Measurements from ENCODE around the gene GALNT1.

DNA sequence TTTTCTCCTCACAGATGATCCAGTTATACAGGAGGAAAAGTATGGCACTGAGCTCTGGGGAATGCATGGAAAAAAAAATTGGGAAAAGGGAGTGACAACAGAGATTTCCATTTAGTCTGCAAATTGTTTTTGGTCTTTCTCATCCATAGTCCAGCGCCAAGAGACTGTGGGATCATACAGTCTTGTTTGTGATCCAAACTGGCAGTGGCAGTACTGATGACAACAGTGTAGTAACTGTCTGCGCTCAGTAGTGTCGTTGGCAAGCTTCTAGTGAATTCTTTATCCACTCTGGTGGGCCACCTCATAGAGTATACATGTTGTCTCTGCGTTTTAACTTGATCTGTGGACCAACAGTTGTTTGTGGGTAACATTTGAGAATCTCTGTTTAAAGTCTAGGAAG is 37.9 kb downstream of the GALNT1 start:
- TF ChIP-seq, protein P1, sequence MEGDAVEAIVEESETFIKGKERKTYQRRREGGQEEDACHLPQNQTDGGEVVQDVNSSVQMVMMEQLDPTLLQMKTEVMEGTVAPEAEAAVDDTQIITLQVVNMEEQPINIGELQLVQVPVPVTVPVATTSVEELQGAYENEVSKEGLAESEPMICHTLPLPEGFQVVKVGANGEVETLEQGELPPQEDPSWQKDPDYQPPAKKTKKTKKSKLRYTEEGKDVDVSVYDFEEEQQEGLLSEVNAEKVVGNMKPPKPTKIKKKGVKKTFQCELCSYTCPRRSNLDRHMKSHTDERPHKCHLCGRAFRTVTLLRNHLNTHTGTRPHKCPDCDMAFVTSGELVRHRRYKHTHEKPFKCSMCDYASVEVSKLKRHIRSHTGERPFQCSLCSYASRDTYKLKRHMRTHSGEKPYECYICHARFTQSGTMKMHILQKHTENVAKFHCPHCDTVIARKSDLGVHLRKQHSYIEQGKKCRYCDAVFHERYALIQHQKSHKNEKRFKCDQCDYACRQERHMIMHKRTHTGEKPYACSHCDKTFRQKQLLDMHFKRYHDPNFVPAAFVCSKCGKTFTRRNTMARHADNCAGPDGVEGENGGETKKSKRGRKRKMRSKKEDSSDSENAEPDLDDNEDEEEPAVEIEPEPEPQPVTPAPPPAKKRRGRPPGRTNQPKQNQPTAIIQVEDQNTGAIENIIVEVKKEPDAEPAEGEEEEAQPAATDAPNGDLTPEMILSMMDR (IDR thresholded peaks at IDR 0.05; ENCODE audit: low read depth, low read length, poor library complexity, severe bottlenecking): no peak
- TF ChIP-seq EZH2phosphoT487 (IDR thresholded peaks at IDR 0.05; ENCODE audit: borderline replicate concordance, low read length): no peak
